ENCODE measurements around the gene MGAT4C.
"Not testable (repeated sequence)": the region's sequence is repeated elsewhere in the genome, so short reads cannot be mapped to it uniquely, and the experiment has no call there.

MGAT4C gene

DNA sequence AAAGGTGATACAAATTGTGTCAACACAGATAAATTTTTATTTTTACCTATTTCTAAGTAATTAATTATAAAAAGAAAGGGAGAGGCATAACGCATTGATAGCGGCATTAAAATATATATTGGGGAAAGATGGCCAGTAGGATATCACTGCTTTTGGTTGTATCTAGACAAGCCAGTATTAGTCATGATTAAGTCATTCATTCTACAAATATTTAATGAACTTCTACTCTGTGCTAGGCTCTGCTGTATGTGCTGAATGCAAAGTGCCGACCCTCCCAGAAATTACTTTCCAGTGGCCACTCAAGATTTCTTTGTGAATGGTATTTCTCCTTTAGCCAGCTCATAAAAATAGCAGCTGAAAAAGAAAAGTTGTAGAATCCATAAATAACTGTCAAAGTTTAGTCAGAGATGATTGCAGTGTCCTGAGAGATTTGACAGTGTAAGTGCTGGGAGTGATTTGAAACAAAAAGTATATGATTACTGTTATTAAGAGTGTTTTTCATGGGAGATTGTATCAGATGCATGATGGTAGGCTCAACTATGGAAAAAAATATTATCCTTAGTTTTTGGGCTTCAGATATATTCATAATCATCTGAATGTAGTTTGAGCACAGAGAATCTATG, 133.2 kb downstream of the MGAT4C start:
- no peak for DNase-seq

- DNase-seq, result no peak
These were observed 138.0 kb downstream of the MGAT4C start for GRCh38 chr12:86118161-86118560.

- no peak for DNase-seq
These were observed 138.5 kb downstream of the MGAT4C start for GRCh38 chr12:86117711-86118110.

- DNase-seq, result no peak
These were observed 152.1 kb downstream of the MGAT4C start for GRCh38 chr12:86104087-86104486.

- no peak for DNase-seq
These were observed 159.0 kb downstream of the MGAT4C start for GRCh38 chr12:86097161-86097560.

DNA sequence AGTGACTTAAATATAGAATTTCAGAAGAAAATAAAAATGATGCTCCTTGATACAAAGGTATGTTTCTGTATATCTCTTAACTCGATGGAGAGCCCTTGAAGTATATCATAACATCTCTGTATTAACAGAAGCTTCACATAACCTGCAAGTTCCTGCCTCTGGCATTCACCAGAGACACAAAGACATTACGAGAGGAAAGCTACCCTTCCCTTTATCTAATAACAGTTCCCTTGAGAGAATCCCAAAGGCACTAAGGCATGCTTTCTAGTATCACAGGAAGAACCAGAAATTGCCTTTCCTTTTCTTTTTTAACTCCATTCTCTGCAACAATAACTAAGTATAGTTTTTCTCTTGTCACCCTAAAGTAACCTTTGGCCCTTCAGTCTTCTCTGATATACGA, 164.5 kb downstream of the MGAT4C start:
- DNase-seq, result no peak

DNA sequence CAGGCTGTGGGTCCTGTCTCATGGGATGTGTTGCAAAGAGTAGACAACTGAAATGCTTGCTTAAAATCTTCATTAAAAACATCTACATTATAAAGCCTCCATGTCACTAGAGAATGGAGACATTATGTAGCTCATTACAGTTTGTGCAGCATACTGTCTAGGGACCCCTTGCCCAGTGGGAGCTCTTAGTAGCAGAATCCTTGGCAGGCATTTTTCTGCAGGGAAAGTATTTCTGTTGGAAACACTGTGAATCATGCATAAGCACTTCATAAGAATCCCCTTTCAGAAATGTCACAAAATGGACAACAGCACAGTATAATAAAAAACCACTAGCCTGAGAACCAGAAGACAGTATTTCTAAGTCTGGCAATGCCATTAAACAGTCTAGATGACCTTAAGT, 174.3 kb downstream of the MGAT4C start:
- DNase-seq, result no peak

GRCh38 chr12:86059052-86059451, 197.1 kb downstream of the MGAT4C start:
- DNase-seq, result not testable (repeated sequence)

GRCh38 chr12:86057092-86057845, 198.9 kb downstream of the MGAT4C start:
- DNase-seq, result no peak

- DNase-seq, result no peak
These were observed 203.3 kb downstream of the MGAT4C start for GRCh38 chr12:86052921-86053320.

DNA sequence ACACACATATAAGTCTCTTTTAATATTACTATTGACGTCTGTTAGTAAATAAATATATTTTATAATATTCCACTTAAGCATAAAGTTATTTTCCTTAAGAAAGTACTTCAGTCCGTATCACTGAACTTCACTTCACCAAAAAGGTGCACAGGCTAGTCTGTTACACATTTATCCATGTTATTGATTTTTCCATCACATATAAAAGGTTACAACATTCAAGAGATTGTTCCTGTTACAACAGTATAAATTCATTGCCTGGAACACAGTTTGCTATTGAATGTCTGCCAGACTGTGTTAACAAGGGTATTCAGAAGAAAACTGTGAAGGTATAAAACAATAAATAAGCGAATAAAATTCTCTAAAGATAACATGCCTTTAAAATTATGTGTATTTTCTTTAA, 206.2 kb downstream of the MGAT4C start:
- no peak for DNase-seq

GRCh38 chr12:86044396-86044795, 211.8 kb downstream of the MGAT4C start:
- no peak for DNase-seq

DNA sequence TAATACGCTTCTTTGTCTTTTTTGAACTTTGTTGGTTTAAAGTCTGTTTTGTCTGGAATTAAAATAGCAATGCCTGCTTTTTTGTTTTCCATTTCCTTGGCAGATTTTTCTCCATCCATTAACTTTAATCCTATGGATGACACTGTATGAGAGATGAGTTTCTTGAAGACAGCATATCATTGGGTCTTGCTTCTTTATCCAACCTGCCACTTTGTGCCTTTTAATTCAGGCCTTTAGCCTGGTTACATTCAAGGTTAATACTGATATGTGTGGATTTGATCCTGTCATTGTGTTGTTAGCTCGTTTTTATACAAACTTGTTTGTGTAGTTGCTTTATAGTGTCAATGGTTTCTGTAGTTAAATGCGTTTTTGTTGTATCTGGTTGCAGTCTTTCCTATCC, 214.1 kb downstream of the MGAT4C start:
- no peak for DNase-seq

DNA sequence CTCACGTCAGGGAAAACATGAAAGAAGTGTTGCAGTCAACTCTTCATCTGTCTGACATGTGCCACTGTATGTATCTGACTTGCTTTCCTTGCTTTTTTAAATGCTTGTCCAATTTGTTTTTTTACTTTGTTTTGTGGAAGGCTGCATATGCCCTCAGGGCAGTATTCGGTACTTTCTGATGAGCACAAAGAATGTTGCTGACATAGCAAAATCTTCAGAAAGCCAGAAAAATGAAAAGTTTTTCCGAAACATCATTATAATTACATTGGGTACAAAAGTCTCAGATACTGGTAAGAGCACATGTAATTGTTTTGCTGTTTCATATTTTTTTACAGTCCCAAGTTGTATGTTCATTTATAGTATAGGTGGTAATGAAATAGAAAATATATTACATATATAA, 237.8 kb downstream of the MGAT4C start:
- no peak for DNase-seq

- DNase-seq, result no peak
These were observed 241.2 kb downstream of the MGAT4C start for GRCh38 chr12:86015026-86015425.

DNA sequence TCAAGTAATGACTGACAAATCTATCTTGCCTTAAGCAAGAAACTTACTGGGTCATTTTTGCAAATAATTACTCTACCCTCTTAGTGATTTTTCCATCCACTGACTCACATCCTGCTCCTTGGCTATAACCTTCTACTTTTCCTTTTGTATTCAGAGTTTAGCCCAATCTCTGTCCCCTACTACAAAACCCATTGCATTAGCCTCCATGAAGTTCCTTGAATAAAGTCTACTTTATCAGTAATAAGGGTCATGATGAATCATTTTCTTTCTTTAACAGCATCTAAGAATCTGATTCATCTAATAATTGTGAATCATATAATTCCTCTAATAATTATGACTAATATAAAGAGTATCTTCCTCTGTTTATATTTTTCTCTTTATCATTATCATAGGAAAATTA, 249.5 kb downstream of the MGAT4C start:
- DNase-seq, result no peak

GRCh38 chr12:85998074-85998473, 258.1 kb downstream of the MGAT4C start:
- DNase-seq, result no peak

DNA sequence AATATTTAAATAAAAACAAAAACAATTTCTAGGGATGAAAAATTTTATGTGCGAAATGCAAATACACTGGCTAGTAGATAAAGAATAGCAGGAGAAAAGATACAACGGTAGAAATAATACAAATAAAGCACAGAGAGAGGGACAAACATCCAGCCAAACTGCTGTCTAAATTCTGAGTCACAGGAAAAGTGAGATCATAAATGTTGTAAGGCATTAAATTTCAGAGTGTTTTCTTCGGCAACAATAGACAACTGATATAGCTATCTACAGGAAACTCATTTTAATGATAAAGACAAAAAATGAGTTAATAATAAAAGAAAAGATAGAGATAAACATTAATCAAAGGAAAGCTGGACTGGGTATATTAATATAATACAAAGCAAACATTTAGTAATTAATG, 259.9 kb downstream of the MGAT4C start:
- DNase-seq, result no peak

- no peak for DNase-seq
These were observed 262.4 kb downstream of the MGAT4C start for GRCh38 chr12:85993746-85994145.

DNA sequence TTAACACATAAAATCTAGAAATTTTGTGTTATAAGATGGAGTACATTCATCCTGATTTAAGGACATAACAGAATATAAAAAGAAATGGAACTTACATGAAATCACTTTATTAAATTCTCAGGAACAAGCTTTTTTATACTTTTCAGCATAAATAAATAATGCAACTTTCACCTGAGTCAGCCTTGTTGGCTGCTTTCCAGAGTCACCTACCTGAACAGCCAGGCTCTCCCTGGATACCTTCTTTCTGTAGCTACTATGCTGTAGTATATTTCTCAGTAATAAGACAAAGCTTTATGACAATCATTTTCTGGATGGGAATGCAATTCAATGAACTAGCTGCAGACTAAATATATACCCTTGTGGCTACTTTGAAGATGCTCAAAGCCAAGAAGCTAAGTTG, 270.2 kb downstream of the MGAT4C start:
- DNase-seq, result no peak

DNA sequence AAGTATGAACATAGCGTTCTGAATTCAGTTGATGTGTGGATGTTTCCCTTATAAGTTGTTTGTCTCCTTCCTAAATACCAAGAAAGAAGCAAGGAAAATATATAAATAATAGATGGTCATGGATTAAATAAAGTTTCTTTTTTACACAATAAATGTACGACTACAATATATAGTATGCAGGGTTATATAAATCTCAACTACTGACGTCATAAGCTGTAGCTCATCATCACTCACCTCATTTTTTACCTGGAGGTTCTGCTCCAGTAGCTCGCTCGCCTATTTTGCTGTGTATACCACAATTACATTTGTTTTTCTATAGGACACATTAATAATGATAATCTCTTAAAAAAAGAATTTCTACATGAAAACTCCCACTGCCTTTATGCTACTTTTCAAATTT, 272.6 kb downstream of the MGAT4C start:
- DNase-seq, result no peak

GRCh38 chr12:85979641-85980040, 276.6 kb downstream of the MGAT4C start:
- DNase-seq, result no peak

DNA sequence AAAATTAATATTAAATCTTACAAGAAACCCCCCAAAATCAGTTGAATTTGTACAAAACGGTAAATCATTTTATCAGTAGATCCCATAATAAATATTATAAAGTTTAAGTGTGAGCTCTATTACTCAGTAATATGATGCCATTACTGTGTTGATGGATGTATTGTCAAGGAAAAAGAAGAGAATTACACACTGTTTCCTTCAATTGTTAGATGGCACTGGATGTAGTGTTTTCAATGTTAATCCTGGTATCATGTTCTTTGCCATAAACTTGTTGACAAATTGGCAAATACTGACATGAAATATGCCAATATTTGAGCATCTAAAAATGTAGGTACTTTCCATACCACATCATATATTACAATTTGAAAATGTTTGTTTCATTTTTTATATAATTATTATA, 280.5 kb downstream of the MGAT4C start:
- no peak for DNase-seq

DNA sequence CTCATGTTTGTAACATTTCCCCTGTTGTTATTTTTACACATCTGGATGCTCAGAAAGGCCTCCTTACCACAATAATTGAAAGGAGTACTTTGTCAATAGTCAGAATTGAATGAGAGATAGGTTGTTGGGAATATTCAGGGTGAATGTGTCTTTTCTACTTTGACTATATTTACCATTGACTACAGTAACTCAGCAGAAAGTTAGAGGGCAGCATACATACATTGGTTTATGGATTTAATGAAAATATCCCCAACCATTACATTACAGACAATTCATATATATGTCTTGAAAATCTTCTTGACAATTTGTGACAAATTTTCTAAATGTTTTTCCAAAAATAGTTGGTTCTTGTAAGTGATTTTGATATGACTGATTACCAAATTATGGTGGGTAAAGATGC, 284.4 kb downstream of the MGAT4C start:
- DNase-seq, result no peak

DNA sequence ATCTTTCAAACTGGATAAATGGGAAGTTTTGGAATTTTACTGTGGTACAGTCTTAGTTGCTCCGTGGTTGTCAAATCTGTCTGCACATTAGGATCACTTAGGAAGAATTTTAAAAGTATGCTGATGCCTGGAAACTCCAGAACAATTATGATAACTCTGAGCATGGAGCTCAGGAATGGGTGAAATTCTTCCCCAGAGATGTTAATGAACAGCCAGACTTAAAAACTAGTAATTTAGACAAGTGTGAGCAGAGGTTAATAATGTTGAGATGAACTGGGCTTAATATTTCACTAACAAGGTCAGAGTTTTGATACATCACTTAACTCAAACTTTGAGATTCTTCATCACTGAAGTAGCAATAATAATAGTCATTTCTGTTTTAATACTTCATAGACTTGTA, 287.6 kb downstream of the MGAT4C start:
- no peak for DNase-seq
